ENCODE measurements around the gene SCGB1A1. TPM values are rescaled to one million over a fixed set of nuclear protein-coding genes. Genes with fewer than 3 reads are reported as not detected.

SCGB1A1 gene, protein sequence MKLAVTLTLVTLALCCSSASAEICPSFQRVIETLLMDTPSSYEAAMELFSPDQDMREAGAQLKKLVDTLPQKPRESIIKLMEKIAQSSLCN
- total RNA-seq (2016; rRNA removed; fragmentation: Illumina TruSeq; extraction: Trizol) (not detected in 2 replicates), polyA plus RNA-seq (2011; rRNA removed) (not detected in 2 replicates), polyA minus RNA-seq (2011; rRNA and poly(A)+ RNA removed; ENCODE audit: low replicate concordance) (not detected in 2 replicates), Bru-seq, nascent RNA (not detected), BruChase-seq, experiment 1, labeled RNA remaining after a 6-hour chase (not detected), BruChase-seq, experiment 2, labeled RNA remaining after a 2-hour chase (percentile 9 among the genes with signal in this experiment)
- total RNA-seq (2016; cell fraction: cytosol; rRNA removed; fragmentation: Illumina TruSeq; extraction: Trizol; ENCODE audit: low read depth), result not detected in 2 replicates
- total RNA-seq (2016; cell fraction: insoluble cytoplasmic fraction; rRNA removed; fragmentation: Illumina TruSeq; extraction: Trizol), result not detected in 2 replicates
- total RNA-seq (2016; cell fraction: membrane; rRNA removed; fragmentation: Illumina TruSeq; extraction: Trizol), result not detected in 2 replicates
- total RNA-seq (2016; cell fraction: nucleus; rRNA removed; fragmentation: Illumina TruSeq; extraction: Trizol), result not detected in 2 replicates
- not detected in 2 replicates for polyA plus RNA-seq (2011; cell fraction: cytosol; rRNA removed)
- polyA plus RNA-seq (2011; cell fraction: nucleus; rRNA removed), result not detected in 2 replicates
- not detected in 2 replicates for polyA plus RNA-seq (2012)
- polyA plus RNA-seq (2016; cell fraction: cytosol; fragmentation: Illumina TruSeq; extraction: Trizol; ENCODE audit: low read depth), result not detected in 2 replicates
- polyA plus RNA-seq (2016; cell fraction: insoluble cytoplasmic fraction; fragmentation: Illumina TruSeq; extraction: Trizol; ENCODE audit: low read depth), result not detected in 2 replicates
- polyA plus RNA-seq (2016; cell fraction: membrane; fragmentation: Illumina TruSeq; extraction: Trizol; ENCODE audit: low read depth), result not detected in 2 replicates
- not detected in 2 replicates for polyA plus RNA-seq (2016; cell fraction: nucleus; fragmentation: Illumina TruSeq; extraction: Trizol; ENCODE audit: insufficient read depth, low read depth)
- polyA minus RNA-seq (2011; cell fraction: cytosol; rRNA and poly(A)+ RNA removed), result not detected in 2 replicates
- not detected in 2 replicates for polyA minus RNA-seq (2011; cell fraction: nucleus; rRNA and poly(A)+ RNA removed)
- long read RNA-seq, experiment 1, result 0 reads
- long read RNA-seq, experiment 2, result 0 reads

DNA sequence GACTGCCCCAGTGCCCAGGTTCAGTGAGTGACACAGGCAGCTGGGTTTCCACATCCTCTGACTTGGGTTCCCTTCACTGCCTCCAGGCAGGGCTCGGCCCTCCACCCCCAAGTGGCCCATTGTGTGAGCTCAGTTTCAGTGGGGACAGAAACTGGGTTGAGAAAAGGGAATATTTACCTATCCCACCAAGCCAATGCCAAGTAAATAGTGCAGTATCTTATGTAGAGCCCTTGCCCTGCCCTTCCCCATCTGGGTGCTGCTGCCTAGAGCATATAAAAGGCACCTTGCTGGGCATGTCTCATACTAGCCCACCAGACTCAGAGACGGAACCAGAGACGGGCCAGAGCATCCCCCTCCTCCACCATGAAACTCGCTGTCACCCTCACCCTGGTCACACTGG is at the start of gene SCGB1A1:
Gene SCGB1A1 (plus strand): TSS at position 301 of the 400 bp plus-strand sequence. CDS start 63 bp downstream, at position 364.
- ChIA-PET POLR2A (no interaction called here), CTCF (ENCODE audit: low intra/inter-chr PET ratio, low total read pairs) (no interaction called here)
- no peaks in the 10 kb centered on the region for H4K20me1 ChIP-seq (ENCODE audit: insufficient read depth, low read length)
- H3K79me2 ChIP-seq (ENCODE audit: insufficient read depth, low read length), result no peaks in the 10 kb centered on the region
- DNase-seq (ENCODE audit: low spot score) (no peak), FAIRE-seq (no peak), ATAC-seq (no peak)
- intact Hi-C loops (cut with micrococcal nuclease; ENCODE audit: unreplicated experiment), result no loop called here
- no peak within 1 kb of the TSS for H3K4me2 ChIP-seq (ENCODE audit: low read depth, low read length)
- peaks cover 23% of the 10 kb centered on the region for H3K4me1 ChIP-seq (ENCODE audit: insufficient read depth, low read length)
- peaks cover 0 to 20% of the 10 kb centered on the region in 2 experiments; a peak in 3 of 5 replicates for H3K27me3 ChIP-seq (ENCODE audit: control insufficient read depth in 1 of 2, insufficient read depth in 2 of 2, low read length in 2 of 2)
- H3K9me3 ChIP-seq (ENCODE audit: low read length), result no peaks in the 10 kb centered on the region
- WGBS (ENCODE audit: low lambda C conversion rate), result no CpG with 5 or more reads among the region's 4 CpGs
- no peak within 1 kb of the TSS for H2AFZ ChIP-seq (ENCODE audit: low read length)
- in situ Hi-C loops (cut with HindIII; ENCODE audit: extremely low pct_ligation_motif_present, low pct_unique_long_range_greater_than_20kb), result no loop called here
- no peaks in the 10 kb centered on the region for H3K36me3 ChIP-seq (replicated peaks in 1 of 2; ENCODE audit: control insufficient read depth in 1 of 2, insufficient read depth in 2 of 2, low read length in 2 of 2)
- H3K4me3 ChIP-seq (replicated peaks in 1 of 3; ENCODE audit: insufficient read depth in 1 of 3, low read depth in 2 of 3, low read length in 3 of 3), result no peak within 1 kb of the TSS
- TF ChIP-seq, protein P1, sequence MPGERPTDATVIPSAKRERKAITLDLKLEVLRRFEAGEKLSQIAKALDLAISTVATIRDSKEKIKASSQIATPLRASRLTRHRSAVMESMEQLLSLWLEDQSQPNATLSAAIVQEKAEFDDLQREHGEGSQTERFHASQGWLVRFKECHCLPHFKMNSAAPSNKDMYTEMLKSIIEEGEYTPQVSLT (CRISPR knock-in tag; IDR thresholded peaks at IDR 0.05; ENCODE audit: borderline replicate concordance, low read depth), result no peak
- TF ChIP-seq ZBTB1 (CRISPR knock-in tag; IDR thresholded peaks at IDR 0.05; ENCODE audit: borderline replicate concordance) (no peak), ZMYM2 (CRISPR knock-in tag; IDR thresholded peaks at IDR 0.05) (no peak), ZNF451 (CRISPR knock-in tag; IDR thresholded peaks at IDR 0.05) (no peak), CCAR2 (optimal IDR thresholded peaks at IDR 0.05; ENCODE audit: low read depth, low read length) (no peak)
- no peak within 1 kb of the TSS for H3K9ac ChIP-seq (ENCODE audit: insufficient read depth, low read depth, low read length)
- no TSS peak for BruUV-seq (replicated peaks)
- no peak within 1 kb of the TSS for H3K27ac ChIP-seq (ENCODE audit: extremely low read length, insufficient read depth, low read length)
